Measurements from ENCODE around the gene IZUMO2.
"Not testable (repeated sequence)": the region's sequence is repeated elsewhere in the genome, so short reads cannot be mapped to it uniquely, and the experiment has no call there.

IZUMO2 gene

GRCh38 chr19:50136603-50137365, 26.3 kb downstream of the IZUMO2 start:
- DNase-seq (ENCODE audit: low read depth, low spot score), result not testable (repeated sequence)

DNA sequence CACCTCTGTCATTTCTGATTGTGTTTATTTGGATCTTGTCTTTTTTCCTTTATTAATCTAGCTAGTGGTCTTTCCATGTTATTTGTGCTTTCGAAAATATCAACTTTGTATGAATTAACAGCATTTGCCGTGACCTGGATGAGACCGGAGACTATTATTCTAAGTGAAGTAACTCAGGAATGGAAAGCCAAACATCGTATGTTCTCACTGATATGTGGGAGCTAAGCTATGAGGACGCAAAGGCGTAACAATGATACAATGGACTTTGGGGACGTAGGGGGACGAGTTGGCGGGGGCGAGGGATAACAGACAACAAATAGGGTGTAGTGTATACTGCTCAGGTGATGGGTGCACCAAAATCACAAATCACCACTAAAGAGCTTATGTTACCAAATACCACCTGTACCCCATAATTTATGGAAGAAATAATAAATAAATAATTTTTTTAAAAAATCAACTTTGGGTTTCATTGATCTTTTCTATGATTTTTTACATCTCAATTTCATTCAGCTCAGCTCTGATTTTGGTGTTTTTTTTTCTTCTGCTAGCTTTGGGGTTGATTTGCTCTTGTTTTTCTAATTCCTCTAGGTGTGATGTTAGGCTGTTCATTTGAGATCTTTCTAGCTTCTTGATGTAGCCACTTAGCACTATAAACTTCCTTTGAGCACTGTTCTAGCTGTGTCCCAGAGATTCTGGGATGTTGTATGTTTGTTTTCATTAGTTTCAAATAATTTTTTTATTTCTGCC, 27.1 kb downstream of the IZUMO2 start:
- DNase-seq (ENCODE audit: low read depth, low spot score), result not testable (repeated sequence)

DNA sequence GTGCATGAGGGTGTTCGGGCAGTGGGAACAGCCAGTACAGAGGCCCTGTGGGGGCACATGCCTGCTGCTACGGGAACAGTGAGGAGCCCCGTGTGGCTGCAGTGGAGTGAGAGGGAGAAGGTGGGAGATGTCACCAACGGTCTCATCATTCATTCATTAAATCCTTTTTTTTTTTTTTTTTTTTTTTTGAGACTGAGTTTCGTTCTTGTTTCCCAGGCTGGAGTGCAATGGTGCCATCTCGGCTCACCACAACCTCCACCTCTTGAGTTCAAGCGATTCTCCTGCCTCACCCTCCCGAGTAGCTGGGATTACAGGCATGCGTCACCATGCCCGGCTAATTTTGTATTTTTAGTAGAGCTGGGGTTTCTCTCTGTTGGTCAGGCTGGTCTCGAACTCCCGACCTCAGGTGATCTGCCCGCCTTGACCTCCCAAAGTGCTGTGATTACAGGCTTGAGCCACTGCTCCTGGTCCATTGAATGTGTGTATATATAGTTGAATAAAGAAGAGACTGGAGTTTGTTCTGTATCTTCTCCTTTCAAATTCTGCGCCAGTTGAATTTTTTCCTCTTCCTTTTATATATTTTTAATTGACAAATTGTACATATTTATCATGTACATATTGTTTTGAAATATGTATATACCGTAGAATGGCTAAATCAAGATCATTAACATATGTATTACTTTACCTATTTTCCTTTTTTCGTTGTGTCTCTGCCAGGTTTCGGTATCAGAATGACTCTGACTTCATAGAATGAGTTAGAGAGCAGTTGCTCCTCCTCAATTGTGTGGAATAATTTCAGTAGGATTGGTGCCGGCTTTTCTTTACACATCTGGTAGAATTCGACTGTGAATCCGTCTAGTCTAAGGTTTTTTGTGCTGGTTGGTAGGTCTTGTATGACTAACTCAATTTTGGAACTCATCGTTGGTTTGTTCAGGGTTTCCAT, 28.0 kb downstream of the IZUMO2 start:
- not testable (repeated sequence) for DNase-seq (ENCODE audit: low read depth, low spot score)

GRCh38 chr19:50133518-50134492, 29.3 kb downstream of the IZUMO2 start:
- DNase-seq (ENCODE audit: low read depth, low spot score), result not testable (repeated sequence)

DNA sequence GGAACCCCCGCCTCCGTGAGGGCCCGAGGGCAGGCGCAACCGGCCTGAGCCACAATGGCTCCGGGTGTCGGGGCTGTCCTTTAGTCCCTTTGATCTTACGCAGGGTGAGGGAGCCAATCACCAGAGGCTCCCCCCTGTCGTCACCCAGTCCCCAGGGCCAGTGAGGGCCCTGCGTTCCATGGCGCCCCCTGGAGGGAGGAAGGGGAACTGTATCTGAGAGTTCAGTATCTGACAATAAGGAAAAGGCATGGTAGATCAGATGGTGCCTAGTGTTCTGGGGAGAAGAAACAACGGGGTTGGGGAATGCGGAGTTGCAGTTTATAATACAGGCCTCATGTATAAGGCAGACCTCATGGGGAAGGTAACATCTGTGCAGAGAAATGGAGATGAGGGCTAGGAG, 59.1 kb downstream of the IZUMO2 start:
- DNase-seq (ENCODE audit: low read depth, low spot score), result not testable (repeated sequence)

DNA sequence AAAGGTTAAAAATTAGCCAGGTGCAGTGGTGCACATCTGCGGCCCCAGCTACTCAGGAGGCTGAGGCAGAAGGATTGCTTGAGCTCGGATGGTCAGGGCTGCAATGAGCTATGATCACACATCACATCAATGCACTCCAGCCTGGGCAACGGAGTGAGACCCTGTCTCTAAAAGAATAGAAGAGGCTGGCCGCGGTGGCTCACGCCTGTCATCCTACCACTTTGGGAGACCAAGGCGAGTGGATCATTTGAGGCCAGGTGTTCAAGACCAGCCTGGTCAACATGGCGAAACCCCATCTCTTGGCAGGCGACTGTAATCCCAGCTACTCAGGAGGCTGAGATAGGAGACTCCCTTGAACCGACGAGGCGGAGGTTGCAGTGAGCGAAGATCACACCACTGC, 59.7 kb downstream of the IZUMO2 start:
- DNase-seq (ENCODE audit: low read depth, low spot score), result not testable (repeated sequence)

Data from iPS DF 19.7 (cell line).